Prostate gland (tissue), 2 donors: ENCODE data around the gene HADH. TPM values are rescaled to one million over a fixed set of nuclear protein-coding genes. Genes with fewer than 3 reads are reported as not detected.

Experiments used
- DNase-seq: peaks from one replicate; pipeline ENCODE4 v3.0.0-alpha.2; 2019; ENCODE audit warnings: low spot score
- H3K27ac ChIP-seq, 2 donors: fragments of 200-600 bp; sonication (generic); 2 replicates each; pipeline ENCODE4 v1.5.1; 2017 to 2019
- H3K27me3 ChIP-seq: fragments of 200-600 bp; sonication (generic); replicated peaks from 2 replicates; pipeline ENCODE4 v1.5.1; 2019; ENCODE audit not compliant: insufficient read depth
- H3K36me3 ChIP-seq, 2 donors: fragments of 200-600 bp; sonication (generic); 1 replicate in 1 of 2; 2 replicates in 1 of 2; pipeline versions ENCODE4 v1.5.1 to v1.8.1; 2017 to 2019
- H3K4me1 ChIP-seq: fragments of 200-600 bp; sonication (generic); replicated peaks from 2 replicates; pipeline ENCODE4 v1.5.1; 2019
- H3K4me3 ChIP-seq, 2 donors: fragments of 200-600 bp; sonication (generic); 2 replicates each; pipeline ENCODE4 v1.5.1; 2017 to 2019
- H3K9me3 ChIP-seq: fragments of 200-600 bp; sonication (generic); 2 replicates; pipeline ENCODE4 v1.5.1; 2017
- POLR2A ChIP-seq: fragments of 450-650 bp; IDR thresholded peaks from one replicate; pipeline ENCODE4 v1.6.1; 2016; ENCODE audit warnings: antibody characterized with exemption, mild to moderate bottlenecking
- POLR2AphosphoS5 ChIP-seq: sonication (generic); formaldehyde crosslinking; IDR thresholded peaks from one replicate; pipeline ENCODE4 v1.6.1; 2017; ENCODE audit warnings: antibody characterized with exemption
- WGBS: methylation state at CpG from one replicate; pipeline ENCODE4 v1.1.5; 2018; 5-methylcytosine and 5-hydroxymethylcytosine counted together
- intact Hi-C: fragments of 100-400 bp; cut with DNase I; formaldehyde crosslinking; loops from one replicate; pipeline ENCODE4 v1.14.2; 2022
- total RNA-seq, 2 donors: library from RNA; depleted of rRNA; stranded (reverse); fragments of >200 nt; gene quantifications; one replicate each; pipeline ENCODE4 v1.1.0, GENCODE V29; 2016
- TF ChIP-seq, protein P1 (sequence below), 4 experiments: fragments of 200-600 bp in 2 of 4; fragments of 450-650 bp in 2 of 4; sonication (generic) in 2 of 4; IDR thresholded peaks; 1 replicate in 3 of 4; 2 replicates in 1 of 4; pipeline ENCODE4 v1.5.1; 2016 to 2019; ENCODE audit warnings: antibody characterized with exemption in 4 of 4, mild to moderate bottlenecking in 2 of 4, moderate library complexity in 2 of 4

HADH gene
- total RNA-seq, 2 donors from 2014 or later, result 69.0 to 75.2 TPM

- Histone ChIP-seq H3K9me3 (no peaks in the 10 kb centered on the region), H3K27ac (no peak overlapping the region), H3K4me3 (no peak overlapping the region), H3K36me3 (no peaks in the 10 kb centered on the region), H3K4me1 (no peaks in the 10 kb centered on the region), H3K27me3 (no peaks in the 10 kb centered on the region)
- no peak for DNase-seq
- WGBS, result 67% methylated on average over 3 of the region's 3 CpGs
- TF ChIP-seq POLR2A (no peak), POLR2AphosphoS5 (no peak)
- TF ChIP-seq, protein P1, sequence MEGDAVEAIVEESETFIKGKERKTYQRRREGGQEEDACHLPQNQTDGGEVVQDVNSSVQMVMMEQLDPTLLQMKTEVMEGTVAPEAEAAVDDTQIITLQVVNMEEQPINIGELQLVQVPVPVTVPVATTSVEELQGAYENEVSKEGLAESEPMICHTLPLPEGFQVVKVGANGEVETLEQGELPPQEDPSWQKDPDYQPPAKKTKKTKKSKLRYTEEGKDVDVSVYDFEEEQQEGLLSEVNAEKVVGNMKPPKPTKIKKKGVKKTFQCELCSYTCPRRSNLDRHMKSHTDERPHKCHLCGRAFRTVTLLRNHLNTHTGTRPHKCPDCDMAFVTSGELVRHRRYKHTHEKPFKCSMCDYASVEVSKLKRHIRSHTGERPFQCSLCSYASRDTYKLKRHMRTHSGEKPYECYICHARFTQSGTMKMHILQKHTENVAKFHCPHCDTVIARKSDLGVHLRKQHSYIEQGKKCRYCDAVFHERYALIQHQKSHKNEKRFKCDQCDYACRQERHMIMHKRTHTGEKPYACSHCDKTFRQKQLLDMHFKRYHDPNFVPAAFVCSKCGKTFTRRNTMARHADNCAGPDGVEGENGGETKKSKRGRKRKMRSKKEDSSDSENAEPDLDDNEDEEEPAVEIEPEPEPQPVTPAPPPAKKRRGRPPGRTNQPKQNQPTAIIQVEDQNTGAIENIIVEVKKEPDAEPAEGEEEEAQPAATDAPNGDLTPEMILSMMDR (IDR thresholded peaks at IDR 0.05), result no peak
- intact Hi-C loops, result loop anchor here (5.0 to 10.0 kb wide), 2 partner anchors 62 to 169 kb away; partner anchors contain the start of genes CYP2U1 and SGMS2
Measured at GRCh38 chr4:107993969-107994368, 4.3 kb downstream of the HADH start.

GRCh38 chr4:107994894-107995293 is 5.2 kb downstream of the HADH start:
- Histone ChIP-seq H3K4me1 (no peaks in the 10 kb centered on the region), H3K27ac (no peak overlapping the region), H3K36me3 (no peaks in the 10 kb centered on the region), H3K9me3 (no peaks in the 10 kb centered on the region), H3K27me3 (no peaks in the 10 kb centered on the region), H3K4me3 (no peak overlapping the region)
- intact Hi-C loops, result loop anchor here (5.0 to 10.0 kb wide), 2 partner anchors 63 to 170 kb away; partner anchors contain the start of genes CYP2U1 and SGMS2
- no peak for DNase-seq
- TF ChIP-seq, protein P1 (IDR thresholded peaks at IDR 0.05), result no peak
- TF ChIP-seq POLR2AphosphoS5 (no peak), POLR2A (no peak)

GRCh38 chr4:107996949-107997788 is 7.5 kb downstream of the HADH start:
- no peaks in the 10 kb centered on the region for H3K27me3 ChIP-seq
- peak overlapping the region; percentile 37 to 50 for H3K27ac ChIP-seq
- 56% methylated on average over 5 of the region's 5 CpGs for WGBS
- TF ChIP-seq POLR2AphosphoS5 (peak; percentile 47), POLR2A (no peak)
- TF ChIP-seq, protein P1 (IDR thresholded peaks at IDR 0.05), result no peak
- no peaks in the 10 kb centered on the region for H3K4me1 ChIP-seq
- no peak for DNase-seq
- intact Hi-C loops, result loop anchor here (10.0 kb wide), 1 partner anchor 172 kb away; the partner anchor contains the start of gene SGMS2
- no peaks in the 10 kb centered on the region for H3K9me3 ChIP-seq
- H3K4me3 ChIP-seq, result no peak overlapping the region
- no peaks in the 10 kb centered on the region for H3K36me3 ChIP-seq

GRCh38 chr4:107997794-107998193 is 8.1 kb downstream of the HADH start:
- DNase-seq, result no peak
- TF ChIP-seq POLR2A (no peak), POLR2AphosphoS5 (no peak)
- TF ChIP-seq, protein P1 (IDR thresholded peaks at IDR 0.05), result no peak
- H3K36me3 ChIP-seq, result no peaks in the 10 kb centered on the region
- intact Hi-C loops, result loop anchor here (10.0 kb wide), 1 partner anchor 173 kb away; the partner anchor contains the start of gene SGMS2
- H3K9me3 ChIP-seq, result no peaks in the 10 kb centered on the region
- H3K4me1 ChIP-seq, result no peaks in the 10 kb centered on the region
- H3K27ac ChIP-seq, result peak overlapping the region; percentile 37 to 50
- 80% methylated on average over 2 of the region's 2 CpGs for WGBS
- no peak overlapping the region for H3K4me3 ChIP-seq
- H3K27me3 ChIP-seq, result no peaks in the 10 kb centered on the region
